Putamen (tissue), 1 donor: ENCODE data around the gene LIPC.

Source experiments
- DNase-seq: peaks from one replicate; pipeline ENCODE4 v3.0.0-alpha.2; 2016; ENCODE audit warnings: low spot score

The LIPC gene

GRCh38 chr15:58436552-58436951 lies 4.8 kb downstream of the LIPC start:
- no peak for DNase-seq

GRCh38 chr15:58437531-58438105 lies 5.8 kb downstream of the LIPC start:
- DNase-seq, result no peak

GRCh38 chr15:58438111-58438510 lies 6.3 kb downstream of the LIPC start:
- no peak for DNase-seq

GRCh38 chr15:58438956-58439355 lies 7.2 kb downstream of the LIPC start:
- DNase-seq, result no peak

GRCh38 chr15:58440158-58440910 lies 8.5 kb downstream of the LIPC start:
- DNase-seq, result no peak

- no peak for DNase-seq
Measured at GRCh38 chr15:58440922-58441321, 9.1 kb downstream of the LIPC start.

GRCh38 chr15:58441376-58442070 lies 9.7 kb downstream of the LIPC start:
- DNase-seq, result no peak

- DNase-seq, result no peak
Measured at GRCh38 chr15:58442122-58442521, 10.3 kb downstream of the LIPC start.

GRCh38 chr15:58443308-58443707 lies 11.5 kb downstream of the LIPC start:
- no peak for DNase-seq

- DNase-seq, result no peak
Measured at GRCh38 chr15:58444056-58444455, 12.3 kb downstream of the LIPC start.

GRCh38 chr15:58444658-58445332 lies 13.0 kb downstream of the LIPC start:
- DNase-seq, result no peak

GRCh38 chr15:58445865-58446264 lies 14.1 kb downstream of the LIPC start:
- DNase-seq, result no peak

GRCh38 chr15:58446521-58446920 lies 14.7 kb downstream of the LIPC start:
- no peak for DNase-seq

GRCh38 chr15:58447271-58448010 lies 15.7 kb downstream of the LIPC start:
- DNase-seq, result no peak

GRCh38 chr15:58448331-58448730 lies 16.5 kb downstream of the LIPC start:
- DNase-seq, result no peak

- no peak for DNase-seq
Measured at GRCh38 chr15:58448906-58449305, 17.1 kb downstream of the LIPC start.

- no peak for DNase-seq
Measured at GRCh38 chr15:58451826-58452225, 20.0 kb downstream of the LIPC start.

- DNase-seq, result no peak
Measured at GRCh38 chr15:58452775-58453174, 21.0 kb downstream of the LIPC start.

GRCh38 chr15:58453931-58454793 lies 22.4 kb downstream of the LIPC start:
- DNase-seq, result no peak

GRCh38 chr15:58454950-58455401 lies 23.2 kb downstream of the LIPC start:
- no peak for DNase-seq

- no peak for DNase-seq
Measured at GRCh38 chr15:58457466-58457965, 25.7 kb downstream of the LIPC start.
